GM18508 (cell line): ENCODE results near the gene GNAL.

Experiments
- ATAC-seq: cut with Tn5 transposase; IDR thresholded peaks from one replicate; pipeline ENCODE4 v1.9.1; 2021; ENCODE audit warnings: moderate number of reproducible peaks; ENCODE audit not compliant: insufficient read depth, unreplicated experiment

GNAL gene

DNA sequence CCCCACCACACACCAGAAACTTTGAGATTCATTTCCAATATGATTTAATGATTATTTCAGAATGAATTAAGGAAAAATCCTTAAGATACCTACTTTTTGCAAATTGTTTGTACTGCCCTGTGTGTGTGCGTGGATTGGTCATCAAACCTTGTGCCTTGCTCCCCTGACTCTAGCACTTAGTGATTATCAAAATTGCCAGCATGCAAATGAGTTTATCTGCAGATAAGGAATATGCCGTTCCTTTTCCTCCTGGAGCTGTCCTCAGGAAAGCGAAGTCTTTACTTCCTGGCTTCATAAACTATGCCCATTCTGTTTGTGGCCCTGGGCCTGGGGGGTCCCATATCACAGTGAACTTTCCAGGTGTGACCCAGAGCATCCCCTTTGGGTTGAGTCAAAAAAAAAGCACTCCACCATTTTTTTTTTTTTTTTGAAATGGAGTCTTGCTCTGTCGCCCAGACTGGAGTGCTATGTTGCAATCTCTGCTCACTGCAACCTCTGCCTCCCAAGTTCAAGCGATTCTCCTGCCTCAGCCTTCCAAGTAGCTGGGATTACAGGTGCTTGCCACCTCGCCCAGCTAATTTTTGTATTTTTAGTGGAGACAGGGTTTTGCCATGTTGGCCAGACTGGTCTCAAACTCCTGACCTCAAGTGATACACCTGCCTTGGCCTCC lies 173.5 kb downstream of the GNAL start:
- ATAC-seq = no peak

DNA sequence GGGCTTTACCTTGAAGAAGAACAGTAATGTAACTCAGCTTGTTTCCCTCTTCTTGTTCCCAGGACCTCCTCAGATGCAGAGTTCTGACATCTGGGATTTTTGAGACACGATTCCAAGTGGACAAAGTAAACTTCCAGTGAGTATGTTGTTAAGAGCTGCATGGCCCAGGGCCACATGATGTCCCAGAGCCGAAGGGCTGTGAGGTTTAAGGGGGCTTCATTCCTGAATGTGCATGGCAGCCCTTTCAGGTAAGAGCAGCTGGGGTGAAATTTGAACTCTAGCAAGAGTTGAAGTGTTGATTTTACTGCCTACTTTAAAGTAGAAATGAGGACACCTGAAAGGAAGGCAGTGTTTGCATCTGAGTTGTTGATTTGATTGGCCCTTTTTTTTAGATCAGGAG lies 175.4 kb downstream of the GNAL start:
- no peak for ATAC-seq

DNA sequence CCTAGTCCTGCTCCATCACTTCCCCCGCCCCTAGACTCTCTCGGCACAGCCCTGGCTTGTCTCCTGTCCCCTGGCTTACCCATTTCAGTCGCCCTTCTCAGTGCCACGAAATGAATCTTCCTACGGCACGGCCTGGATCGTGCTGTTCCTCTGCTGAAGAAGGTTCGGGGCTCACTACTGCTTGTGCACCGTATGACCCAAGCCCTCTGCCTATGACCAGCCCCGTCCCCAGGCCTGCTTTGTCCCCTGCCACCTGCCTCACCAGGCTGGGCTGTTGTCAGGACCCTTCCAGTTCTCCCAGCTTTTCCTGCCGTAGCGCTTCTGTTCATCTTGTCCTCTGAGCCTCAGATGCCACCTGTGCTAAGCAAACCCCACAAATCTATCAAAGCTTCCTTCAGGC lies 176.0 kb downstream of the GNAL start:
- ATAC-seq = no peak

DNA sequence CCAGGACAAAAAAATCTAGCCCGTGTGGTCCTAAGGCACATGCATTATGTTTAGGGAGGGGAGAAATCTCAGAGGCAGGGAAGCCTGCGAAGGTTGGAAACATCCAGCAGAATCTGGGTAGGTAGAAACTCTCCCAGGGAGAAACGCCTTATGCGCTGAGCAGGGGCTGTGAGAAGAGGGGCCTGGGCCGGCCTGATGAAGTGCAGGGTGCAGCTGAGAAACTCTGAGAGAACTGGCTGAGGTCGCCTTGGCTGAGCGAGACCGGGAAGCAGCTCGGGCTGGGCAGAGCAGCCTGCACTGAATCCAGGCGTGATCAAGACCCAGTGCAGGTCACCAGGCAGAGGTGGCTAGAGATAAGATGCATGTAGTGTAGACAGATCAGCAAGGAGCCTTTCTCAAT lies 177.3 kb downstream of the GNAL start:
- ATAC-seq = no peak

DNA sequence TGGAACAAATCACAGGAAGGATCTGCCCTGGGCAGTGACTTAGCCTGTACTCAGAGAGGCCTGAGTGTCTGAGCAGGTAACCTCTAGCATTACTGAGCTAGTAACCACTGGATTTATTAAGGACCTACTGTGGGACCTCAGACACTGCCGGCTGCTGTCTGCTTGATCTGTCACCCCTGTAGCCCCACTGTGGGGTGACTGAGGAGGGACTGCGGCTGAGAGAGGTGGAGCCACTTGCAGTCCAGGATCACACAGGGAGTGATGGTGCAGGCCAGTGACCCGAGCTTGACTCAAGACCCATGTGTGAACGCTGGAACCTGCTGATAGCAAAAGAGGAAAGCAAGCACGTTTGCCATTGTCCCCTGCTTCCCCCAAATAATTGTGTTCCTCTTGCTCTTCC lies 177.7 kb downstream of the GNAL start:
- ATAC-seq = no peak

GRCh38 chr18:11868230-11868629 lies 179.2 kb downstream of the GNAL start:
- no peak for ATAC-seq

DNA sequence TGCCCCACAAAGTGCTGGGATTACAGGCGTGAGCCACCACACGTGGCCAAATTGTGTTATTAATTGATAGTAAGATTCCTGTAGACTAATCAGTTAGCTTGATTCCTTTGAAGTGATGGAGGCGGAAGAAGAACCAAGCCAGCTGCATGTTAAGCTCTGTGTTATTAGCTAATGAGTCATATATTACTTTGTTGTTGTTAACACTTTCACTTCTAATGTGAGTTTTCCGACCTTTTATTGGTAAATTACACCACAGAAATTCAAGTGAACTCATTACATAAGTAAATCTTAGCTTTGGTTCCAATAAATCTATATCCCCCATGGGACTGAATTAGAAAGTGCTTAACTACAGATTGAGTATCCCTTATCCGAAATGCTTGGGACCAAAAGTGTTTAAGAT lies 182.4 kb downstream of the GNAL start:
- ATAC-seq = no peak

DNA sequence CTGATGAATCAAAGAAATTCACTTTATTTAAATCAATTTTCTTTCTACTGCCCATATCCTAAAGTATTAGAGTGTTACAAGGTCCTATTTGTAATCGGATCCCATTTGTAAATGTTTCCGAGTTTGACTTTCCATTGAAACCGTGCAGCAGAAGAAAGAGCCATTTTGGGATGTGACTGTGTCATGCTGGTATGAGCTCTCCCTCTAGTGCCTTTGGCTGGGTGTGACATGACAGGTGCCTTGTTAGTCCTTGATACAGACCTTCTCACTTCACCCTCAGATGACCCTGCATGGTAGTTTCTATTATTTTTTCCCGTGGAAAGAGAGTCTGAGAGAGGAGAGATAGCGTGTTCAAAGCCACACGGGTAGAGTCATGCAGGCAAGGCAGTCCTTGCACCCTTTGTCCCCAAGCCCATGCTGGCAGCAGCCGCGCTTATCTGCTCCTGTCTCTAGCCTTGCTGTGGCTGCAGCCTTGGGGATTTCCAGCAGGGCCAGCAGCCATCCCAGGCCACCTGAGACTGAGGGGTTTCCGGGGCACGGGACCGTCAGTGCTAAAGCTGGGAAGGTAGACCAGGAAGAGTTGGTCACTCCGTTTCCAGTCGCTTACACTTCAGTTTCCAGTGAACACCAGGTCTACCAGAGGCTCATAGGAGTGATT lies 183.5 kb downstream of the GNAL start:
- ATAC-seq = no peak

DNA sequence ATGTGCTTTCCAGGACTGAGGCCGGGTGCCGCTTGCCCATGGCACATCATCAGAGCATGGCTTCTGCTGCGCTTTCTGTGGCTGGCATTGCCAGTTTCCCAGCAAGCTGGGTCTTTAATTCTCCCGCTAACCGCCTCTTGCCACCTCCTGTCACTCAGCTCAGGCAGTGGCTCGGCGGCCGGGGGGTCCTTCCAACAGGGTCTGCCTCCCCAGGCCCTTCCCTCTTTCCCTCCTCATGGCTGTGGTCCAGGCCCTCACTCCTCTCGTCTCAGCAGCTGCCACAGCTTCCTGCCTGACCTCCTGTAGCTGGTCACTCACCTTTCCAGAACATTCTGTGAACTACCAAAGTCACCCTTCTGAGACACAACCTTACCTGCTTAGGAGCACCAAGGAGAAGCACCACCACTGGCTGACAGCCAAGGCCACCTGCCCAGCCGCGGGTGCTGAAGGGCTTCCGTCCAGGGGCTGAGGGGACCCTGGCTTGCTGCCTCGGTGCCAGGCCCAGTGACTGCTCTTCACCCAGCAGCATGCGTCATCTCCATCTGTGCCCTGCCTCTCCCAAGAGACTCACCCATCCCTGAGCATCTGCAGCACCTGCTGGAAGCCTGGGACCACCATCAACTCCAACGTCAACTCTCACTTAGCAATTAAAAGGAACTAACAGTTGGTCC lies 184.7 kb downstream of the GNAL start:
- no peak for ATAC-seq

DNA sequence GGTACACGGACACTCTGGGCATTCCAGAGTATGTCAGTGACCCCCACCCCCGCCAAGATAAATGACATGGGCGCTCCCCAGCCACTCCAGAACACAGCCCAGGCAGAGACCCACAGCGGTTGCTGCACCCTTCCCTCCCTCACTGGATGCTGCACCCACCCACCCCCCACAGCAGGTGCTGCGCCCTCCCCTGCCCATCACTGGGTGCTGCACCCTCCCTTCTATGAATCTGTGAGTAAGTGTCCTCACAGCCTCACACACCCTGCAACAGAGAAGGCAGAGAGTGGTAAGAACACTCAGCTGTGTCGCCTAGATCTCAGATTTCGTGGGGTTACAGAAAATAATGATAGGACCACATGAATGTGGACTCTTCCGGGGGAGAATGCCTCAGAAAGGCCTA lies 185.6 kb downstream of the GNAL start:
- no peak for ATAC-seq

GRCh38 chr18:11877497-11878135 lies 188.6 kb downstream of the GNAL start:
- ATAC-seq = no peak

DNA sequence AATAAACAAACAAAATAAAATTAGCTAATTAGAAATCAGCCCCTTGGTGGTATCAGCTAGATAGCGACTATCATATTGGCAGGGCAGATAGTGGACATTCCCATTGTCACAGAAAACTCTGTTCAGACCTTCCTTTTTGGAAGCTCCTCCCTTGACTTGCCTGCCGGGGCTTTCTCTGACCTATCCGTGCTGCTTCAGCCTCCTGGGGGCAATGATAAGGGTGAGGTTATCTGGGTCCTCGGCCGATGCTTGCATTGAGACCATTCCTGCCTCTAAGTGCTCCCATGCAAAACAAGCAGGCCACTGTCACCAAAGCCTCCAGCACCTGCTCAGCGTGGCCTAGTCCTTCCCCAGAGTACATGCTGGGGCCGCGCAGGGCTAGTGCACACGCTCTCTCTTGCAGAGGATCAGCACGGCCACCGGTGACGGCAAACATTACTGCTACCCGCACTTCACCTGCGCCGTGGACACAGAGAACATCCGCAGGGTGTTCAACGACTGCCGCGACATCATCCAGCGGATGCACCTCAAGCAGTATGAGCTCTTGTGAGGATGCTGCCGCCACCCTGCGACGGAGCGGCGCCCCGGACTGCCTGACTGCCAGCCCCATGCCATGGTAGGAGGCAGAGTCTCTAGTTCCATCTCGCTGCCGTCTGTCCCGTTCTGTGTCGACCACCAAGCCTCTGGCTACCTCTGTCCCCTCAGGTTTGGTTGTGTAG lies 191.7 kb downstream of the GNAL start:
- no peak for ATAC-seq

- no peak for ATAC-seq
Measured at GRCh38 chr18:11882636-11883035, 193.6 kb downstream of the GNAL start.

DNA sequence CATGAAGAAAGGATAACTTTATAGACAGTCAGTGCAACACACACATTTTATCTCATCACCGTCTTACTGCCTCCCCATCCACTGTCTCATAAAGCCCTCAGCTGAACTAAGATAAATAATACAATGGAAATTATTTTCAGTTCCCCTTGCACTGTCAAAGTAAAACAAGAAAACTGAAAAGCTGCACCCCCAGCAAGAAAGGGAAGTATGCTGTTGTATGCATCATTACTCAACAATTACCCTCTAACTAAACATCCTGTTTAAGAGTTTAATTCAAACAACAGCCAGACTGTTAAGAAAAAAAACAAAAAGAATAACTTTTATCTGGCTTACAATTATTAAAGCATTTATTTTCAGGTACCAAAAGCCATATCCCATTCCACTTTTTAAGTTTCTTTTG lies 194.1 kb downstream of the GNAL start:
- ATAC-seq = peak; percentile 74

GRCh38 chr18:11884396-11885030 lies 195.4 kb downstream of the GNAL start:
- no peak for ATAC-seq

DNA sequence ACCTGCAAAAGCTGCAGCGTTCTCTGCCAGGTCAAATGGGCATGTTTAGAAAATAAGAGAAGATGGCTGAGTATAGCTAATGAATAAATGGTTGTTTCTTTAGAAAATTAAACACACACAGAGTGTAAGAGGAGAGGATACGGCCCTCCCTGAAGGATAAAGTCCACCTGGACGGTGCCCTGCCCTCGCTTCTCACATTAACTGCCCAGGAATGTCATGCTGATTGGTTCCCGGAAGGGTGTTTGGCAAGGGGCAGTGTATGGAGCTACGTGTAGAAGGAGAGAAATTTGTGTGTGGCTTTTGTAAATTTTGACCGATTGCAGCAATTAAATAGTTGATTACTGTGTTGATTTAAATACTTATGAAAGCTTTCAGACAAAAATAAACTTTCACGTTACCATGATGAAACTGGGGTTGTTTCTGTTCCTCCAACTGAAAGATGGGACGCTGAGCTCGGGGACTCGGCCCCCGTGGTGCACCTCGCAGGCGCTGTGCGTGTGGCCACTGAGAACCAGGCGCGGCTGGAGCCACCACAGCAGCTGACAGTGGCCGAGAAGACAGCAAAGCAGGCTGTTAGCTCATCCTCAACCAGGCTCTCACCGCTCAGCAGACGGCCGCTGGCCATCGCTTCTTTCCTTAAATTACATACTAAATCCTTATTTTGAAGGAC lies 196.3 kb downstream of the GNAL start:
- ATAC-seq = no peak

DNA sequence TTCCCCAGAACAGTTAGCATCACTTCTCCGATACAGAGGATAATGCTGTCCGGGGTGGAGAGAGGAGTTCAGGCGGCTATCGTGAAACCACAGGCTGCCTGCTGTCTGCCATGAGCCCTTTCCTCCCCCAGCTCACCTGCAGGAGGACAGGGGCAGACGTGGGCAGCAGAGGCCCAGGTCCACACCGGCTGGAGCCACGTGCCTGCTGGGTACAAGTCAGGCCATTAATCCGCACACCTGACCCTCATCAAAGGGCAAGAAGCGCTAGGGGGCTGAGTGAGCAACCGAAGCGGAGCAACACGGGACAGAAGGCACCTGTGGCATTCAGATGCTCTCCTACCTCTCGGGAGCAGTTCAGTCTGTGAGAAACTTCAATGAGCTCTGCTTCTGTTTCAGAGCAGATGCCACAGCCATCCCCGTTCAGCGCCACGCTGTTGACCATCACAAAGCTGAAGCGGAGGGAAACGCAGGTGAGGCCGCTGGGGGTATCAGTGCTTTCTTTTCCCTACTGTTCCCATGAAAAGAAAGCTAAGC lies 197.6 kb downstream of the GNAL start:
- no peak for ATAC-seq

- no peak for ATAC-seq
Measured at GRCh38 chr18:11887328-11888128, 198.5 kb downstream of the GNAL start.

DNA sequence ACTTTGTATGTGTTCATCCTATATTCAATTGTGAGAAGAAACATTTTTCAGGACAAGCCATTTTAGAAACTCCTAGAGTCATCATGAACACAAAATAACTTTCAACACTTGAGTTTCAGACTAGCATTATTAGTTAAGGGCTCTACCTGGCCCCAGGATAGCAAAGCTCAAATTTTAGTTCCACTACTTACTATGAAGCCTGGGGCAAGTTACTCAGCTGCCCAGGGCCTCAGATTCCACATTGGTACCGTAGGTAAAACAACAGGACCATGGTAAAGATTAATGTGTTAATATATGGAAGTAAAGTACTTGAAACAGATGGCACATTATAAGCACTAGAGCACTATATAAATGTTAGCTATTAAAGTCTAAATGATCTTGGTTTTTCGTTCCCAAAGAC lies 199.7 kb downstream of the GNAL start:
- no peak for ATAC-seq
